ENCODE measurements around the gene GPC1. TPM values are rescaled to one million over a fixed set of nuclear protein-coding genes. Genes with fewer than 3 reads are reported as not detected.
"Not testable (repeated sequence)": the region's sequence is repeated elsewhere in the genome, so short reads cannot be mapped to it uniquely, and the experiment has no call there.

GPC1 gene
- total RNA-seq, 1 donor from 2014 or later, result 27.2 TPM

GRCh38 chr2:240497082-240497481, 61.6 kb downstream of the GPC1 start:
- not testable (repeated sequence) for DNase-seq (ENCODE audit: low read depth, low spot score)

GRCh38 chr2:240498171-240498957, 62.9 kb downstream of the GPC1 start:
- DNase-seq (ENCODE audit: low read depth, low spot score), result no peak

- no peak for DNase-seq (ENCODE audit: low read depth, low spot score)
Observed at GRCh38 chr2:240498958-240499260, 63.4 kb downstream of the GPC1 start.

- no peak for DNase-seq (ENCODE audit: low read depth, low spot score)
Observed at GRCh38 chr2:240499309-240500301, 64.1 kb downstream of the GPC1 start.

- no peak for DNase-seq (ENCODE audit: low read depth, low spot score)
Observed at GRCh38 chr2:240500561-240501423, 65.3 kb downstream of the GPC1 start.

GRCh38 chr2:240501531-240501991, 66.1 kb downstream of the GPC1 start:
- no peak for DNase-seq (ENCODE audit: low read depth, low spot score)

- DNase-seq (ENCODE audit: low read depth, low spot score), result no peak
Observed at GRCh38 chr2:240502059-240502429, 66.6 kb downstream of the GPC1 start.

GRCh38 chr2:240502430-240503121, 67.1 kb downstream of the GPC1 start:
- DNase-seq (ENCODE audit: low read depth, low spot score), result no peak

- no peak for DNase-seq (ENCODE audit: low read depth, low spot score)
Observed at GRCh38 chr2:240503375-240503774, 67.9 kb downstream of the GPC1 start.

GRCh38 chr2:240503848-240504247, 68.4 kb downstream of the GPC1 start:
- no peak for DNase-seq (ENCODE audit: low read depth, low spot score)

GRCh38 chr2:240505910-240506309, 70.4 kb downstream of the GPC1 start:
- no peak for DNase-seq (ENCODE audit: low read depth, low spot score)

- no peak for DNase-seq (ENCODE audit: low read depth, low spot score)
Observed at GRCh38 chr2:240506406-240507059, 71.1 kb downstream of the GPC1 start.

- DNase-seq (ENCODE audit: low read depth, low spot score), result no peak
Observed at GRCh38 chr2:240507060-240507777, 71.8 kb downstream of the GPC1 start.

GRCh38 chr2:240507778-240508251, 72.4 kb downstream of the GPC1 start:
- DNase-seq (ENCODE audit: low read depth, low spot score), result no peak

- no peak for DNase-seq (ENCODE audit: low read depth, low spot score)
Observed at GRCh38 chr2:240508832-240509545, 73.5 kb downstream of the GPC1 start.

GRCh38 chr2:240509667-240510512, 74.4 kb downstream of the GPC1 start:
- no peak for DNase-seq (ENCODE audit: low read depth, low spot score)

GRCh38 chr2:240510513-240511210, 75.2 kb downstream of the GPC1 start:
- DNase-seq (ENCODE audit: low read depth, low spot score), result no peak

All from pulmonary artery endothelial cell (primary cell).